H9 (cell line): ENCODE measurements around the gene KAT6B. TPM values are rescaled to one million over a fixed set of nuclear protein-coding genes. Genes with fewer than 3 reads are reported as not detected.

ENCODE experiments used
- DNase-seq: peaks from one replicate; pipeline ENCODE4 v3.0.0-alpha.2; 2017
- H2AFZ ChIP-seq: one replicate; pipeline ENCODE4 v1.6.1; 2013; ENCODE audit warnings: mild to moderate bottlenecking, low read length, control low read depth, moderate library complexity
- H2AK5ac ChIP-seq: 2 replicates; pipeline ENCODE4 v1.6.1; 2013; ENCODE audit warnings: low read length, control low read depth, mixed read lengths; ENCODE audit not compliant: insufficient read length
- H2BK120ac ChIP-seq: one replicate; pipeline ENCODE4 v1.6.1; 2013; ENCODE audit warnings: low read depth, mild to moderate bottlenecking, low read length, control low read depth, inconsistent platforms; ENCODE audit not compliant: poor library complexity, severe bottlenecking
- H2BK12ac ChIP-seq: 2 replicates; pipeline ENCODE4 v1.6.1; 2013; ENCODE audit warnings: low read length, control low read depth, mixed read lengths, low read depth; ENCODE audit not compliant: insufficient read length
- H2BK15ac ChIP-seq: 2 replicates; pipeline ENCODE4 v1.6.1; 2013; ENCODE audit warnings: low read depth, low read length, control low read depth
- H2BK20ac ChIP-seq: one replicate; pipeline ENCODE4 v1.6.1; 2013; ENCODE audit warnings: low read depth, mild to moderate bottlenecking, low read length, control low read depth, inconsistent platforms; ENCODE audit not compliant: poor library complexity, severe bottlenecking
- H2BK5ac ChIP-seq: 2 replicates; pipeline ENCODE4 v1.6.1; 2013; ENCODE audit warnings: low read length, control low read depth, mixed read lengths; ENCODE audit not compliant: insufficient read length
- H3K14ac ChIP-seq: 2 replicates; pipeline ENCODE4 v1.6.1; 2013; ENCODE audit warnings: low read length, control low read depth; ENCODE audit not compliant: insufficient read depth
- H3K18ac ChIP-seq: 2 replicates; pipeline ENCODE4 v1.6.1; 2013; ENCODE audit warnings: low read depth, mild to moderate bottlenecking, mixed read lengths, low read length, control low read depth; ENCODE audit not compliant: insufficient read length
- H3K23ac ChIP-seq: 2 replicates; pipeline ENCODE4 v1.6.1; 2013; ENCODE audit warnings: low read length, control low read depth, mixed read lengths, low read depth; ENCODE audit not compliant: insufficient read length
- H3K23me2 ChIP-seq: 2 replicates; pipeline ENCODE4 v1.6.1; 2013; ENCODE audit warnings: low read depth, mild to moderate bottlenecking, mixed read lengths, low read length, control low read depth; ENCODE audit not compliant: insufficient read length, poor library complexity, severe bottlenecking
- H3K27ac ChIP-seq: 2 replicates; pipeline ENCODE4 v1.5.1; 2013; ENCODE audit warnings: low read length, control low read depth, mixed read lengths, low read depth; ENCODE audit not compliant: insufficient read length
- H3K27me3 ChIP-seq: 2 replicates; pipeline ENCODE4 v1.6.1; 2013; ENCODE audit warnings: low read length, control low read depth, inconsistent platforms; ENCODE audit not compliant: insufficient read depth
- H3K4ac ChIP-seq: 2 replicates; pipeline ENCODE4 v1.6.1; 2013; ENCODE audit warnings: low read depth, mild to moderate bottlenecking, control low read depth, inconsistent platforms, low read length, moderate library complexity
- H3K4me1 ChIP-seq: 2 replicates; pipeline ENCODE4 v1.6.1; 2013; ENCODE audit warnings: low read length, control low read depth, inconsistent platforms; ENCODE audit not compliant: insufficient read depth
- H3K4me2 ChIP-seq: 2 replicates; pipeline ENCODE4 v1.6.1; 2013; ENCODE audit warnings: low read length, control low read depth, mixed read lengths; ENCODE audit not compliant: insufficient read length, insufficient read depth
- H3K56ac ChIP-seq: 2 replicates; pipeline ENCODE4 v1.6.1; 2013; ENCODE audit warnings: low read depth, mild to moderate bottlenecking, mixed read lengths, low read length, control low read depth; ENCODE audit not compliant: insufficient read length
- H3K79me1 ChIP-seq: 2 replicates; pipeline ENCODE4 v1.6.1; 2013; ENCODE audit warnings: low read depth, mild to moderate bottlenecking, moderate library complexity, low read length, control low read depth, inconsistent platforms; ENCODE audit not compliant: insufficient read depth, poor library complexity, severe bottlenecking
- H3K79me2 ChIP-seq: 2 replicates; pipeline ENCODE4 v1.6.1; 2013; ENCODE audit warnings: low read length, control low read depth, inconsistent platforms; ENCODE audit not compliant: insufficient read depth
- H3K9ac ChIP-seq: 2 replicates; pipeline ENCODE4 v1.6.1; 2013; ENCODE audit warnings: low read length, control low read depth, mixed read lengths; ENCODE audit not compliant: insufficient read length; ENCODE audit errors: extremely low read depth
- H3K9me3 ChIP-seq: one replicate; pipeline ENCODE4 v1.6.1; 2013; ENCODE audit warnings: low read depth, low read length, inconsistent platforms; ENCODE audit not compliant: control insufficient read depth
- H3T11ph ChIP-seq: one replicate; pipeline ENCODE4 v1.6.1; 2013; ENCODE audit warnings: mild to moderate bottlenecking, low read length, control low read depth, inconsistent platforms
- H4K20me1 ChIP-seq: one replicate; pipeline ENCODE4 v1.6.1; 2013; ENCODE audit not compliant: control insufficient read depth, insufficient read length, insufficient read depth
- H4K5ac ChIP-seq: 2 replicates; pipeline ENCODE4 v1.6.1; 2013; ENCODE audit warnings: low read depth, mild to moderate bottlenecking, mixed read lengths, low read length, control low read depth; ENCODE audit not compliant: insufficient read length
- H4K8ac ChIP-seq: replicated peaks from 2 replicates; pipeline ENCODE4 v1.6.1; 2013; ENCODE audit warnings: low read length, control low read depth, mixed read lengths, low read depth; ENCODE audit not compliant: insufficient read length
- H4K91ac ChIP-seq: 2 replicates; pipeline ENCODE4 v1.6.1; 2013; ENCODE audit warnings: low read depth, mild to moderate bottlenecking, moderate library complexity, mixed read lengths, low read length, control low read depth; ENCODE audit not compliant: insufficient read length
- H3K27ac Mint-ChIP-seq, 3 experiments: 2 replicates in 2 of 3; 3 replicates in 1 of 3; pipeline ENCODE4 v1.8.0; 2020 to 2021; ENCODE audit warnings: mixed read lengths in 3 of 3, mild to moderate bottlenecking in 1 of 3, moderate library complexity in 1 of 3
- H3K27me3 Mint-ChIP-seq: 2 replicates; pipeline ENCODE4 v1.8.0; 2021; ENCODE audit warnings: low read depth, mild to moderate bottlenecking, moderate library complexity, mixed read lengths
- H3K36me3 Mint-ChIP-seq, 3 experiments: 2 replicates in 2 of 3; 3 replicates in 1 of 3; pipeline ENCODE4 v1.8.0; 2020 to 2021; ENCODE audit warnings: low read depth in 3 of 3, mixed read lengths in 3 of 3; ENCODE audit not compliant: insufficient read depth in 1 of 3
- H3K4me1 Mint-ChIP-seq, 2 experiments: 2 replicates each; pipeline ENCODE4 v1.8.0; 2020; ENCODE audit warnings: mixed read lengths in 2 of 2
- H3K4me3 Mint-ChIP-seq, 2 experiments: 2 replicates in 1 of 2; 3 replicates in 1 of 2; pipeline ENCODE4 v1.8.0; 2020 to 2021; ENCODE audit warnings: mild to moderate bottlenecking in 2 of 2, mixed read lengths in 2 of 2, moderate library complexity in 1 of 2
- H3K9me3 Mint-ChIP-seq, 2 experiments: 2 replicates in 1 of 2; 3 replicates in 1 of 2; pipeline ENCODE4 v1.8.0; 2020; ENCODE audit warnings: mild to moderate bottlenecking in 2 of 2, mixed read lengths in 2 of 2, moderate library complexity in 1 of 2
- CTCF ChIP-seq: fragments of 200-600 bp; sonication (generic); conservative IDR thresholded peaks from 3 replicates; pipeline ENCODE4 v1.8.0; 2021; ENCODE audit warnings: antibody characterized with exemption, mild to moderate bottlenecking
- WGBS: extraction: QIAGEN DNeasy Blood & Tissue Kit; methylation state at CpG from one replicate; pipeline ENCODE4 v1.1.7; 2013; ENCODE audit warnings: missing lambda C conversion rate, low lambda C conversion rate, mixed read lengths; ENCODE audit not compliant: insufficient read length; ENCODE audit errors: extremely low coverage; 5-methylcytosine and 5-hydroxymethylcytosine counted together
- total RNA-seq: library from RNA; stranded (reverse); gene quantifications from 2 replicates; pipeline ENCODE4 v1.2.1, GENCODE V29; 2021

KAT6B gene
- total RNA-seq, 1 experiment from 2014 or later = 34.2 TPM

DNA sequence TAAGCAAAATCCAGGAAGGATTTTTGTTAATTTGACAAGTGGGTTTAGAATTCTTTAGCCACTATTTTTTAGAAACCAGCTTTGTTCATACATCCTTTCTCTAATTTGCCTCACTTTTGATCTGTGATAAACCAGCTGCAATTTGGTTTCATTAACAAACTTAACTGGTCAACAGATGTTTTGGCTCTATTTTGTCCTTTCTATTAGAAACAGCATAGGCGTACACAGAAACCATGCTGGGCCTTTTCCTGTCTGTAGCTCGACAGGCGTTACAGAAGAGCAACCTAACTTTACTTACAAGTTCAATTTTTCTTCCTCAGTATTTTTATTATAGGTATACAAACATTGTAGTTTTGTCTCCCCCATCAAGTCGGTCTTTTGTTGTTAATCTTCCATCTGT lies 28.2 kb downstream of the KAT6B start:
- Mint-ChIP-seq H3K36me3 (peaks cover 9 to 15% (median 12%) of the 10 kb centered on the region in 3 experiments; a peak in 6 of 7 replicates), H3K4me3 (no peak overlapping the region), H3K27me3 (no peaks in the 10 kb centered on the region), H3K9me3 (peaks cover 0 to 2% of the 10 kb centered on the region in 2 experiments; a peak in 1 of 5 replicates), H3K27ac (peak overlapping the region in 1 of 3 experiments; percentile 39; a peak in 2 of 7 replicates), H3K4me1 (peaks cover 21 to 25% of the 10 kb centered on the region in 2 experiments)
- Histone ChIP-seq H2BK5ac (no peak overlapping the region), H2BK120ac (no peak overlapping the region), H3K18ac (no peak overlapping the region), H3K79me1 (peaks cover 9% of the 10 kb centered on the region), H3K4me2 (no peak overlapping the region), H3K4me1 (peaks cover 4% of the 10 kb centered on the region; the same call in 1 of the 2 replicates), H2AFZ (no peak overlapping the region), H3K23ac (no peak overlapping the region), H3K9me3 (no peaks in the 10 kb centered on the region), H4K91ac (no peak overlapping the region), H3K23me2 (no peaks in the 10 kb centered on the region), H3K14ac (no peak overlapping the region), H3K4ac (no peak overlapping the region), H3K27me3 (no peaks in the 10 kb centered on the region), H3K9ac (no peak overlapping the region), H2BK20ac (no peak overlapping the region), H3K56ac (no peak overlapping the region), H2BK12ac (no peak overlapping the region), H2BK15ac (no peak overlapping the region), H4K20me1 (no peaks in the 10 kb centered on the region), H2AK5ac (no peak overlapping the region), H3K27ac (peak overlapping the region; percentile 30), H4K5ac (no peak overlapping the region), H4K8ac (no peak overlapping the region), H3K79me2 (no peaks in the 10 kb centered on the region; the same call in 1 of the 2 replicates), H3T11ph (no peak overlapping the region)
- no peak for TF ChIP-seq CTCF
- DNase-seq = no peak
- WGBS = no CpG with 5 or more reads among the region's 4 CpGs
